Gastroesophageal sphincter (tissue), 3 donors: ENCODE results near the gene CAPZA3.

Source experiments
- EP300 ChIP-seq: sonication (generic); formaldehyde crosslinking; IDR thresholded peaks from one replicate; pipeline ENCODE4 v1.6.1; 2017; ENCODE audit warnings: antibody characterized with exemption, mild to moderate bottlenecking
- POLR2AphosphoS5 ChIP-seq: sonication (generic); formaldehyde crosslinking; IDR thresholded peaks from one replicate; pipeline ENCODE4 v1.6.1; 2017; ENCODE audit warnings: antibody characterized with exemption
- TF ChIP-seq, protein P1 (sequence below), 4 experiments: fragments of 200-600 bp in 2 of 4; fragments of 450-650 bp in 2 of 4; sonication (generic) in 1 of 4; IDR thresholded peaks; one replicate each; pipeline ENCODE4 v1.5.1; 2017 to 2019; ENCODE audit warnings: antibody characterized with exemption in 4 of 4, mild to moderate bottlenecking in 2 of 4, moderate library complexity in 2 of 4

DNA sequence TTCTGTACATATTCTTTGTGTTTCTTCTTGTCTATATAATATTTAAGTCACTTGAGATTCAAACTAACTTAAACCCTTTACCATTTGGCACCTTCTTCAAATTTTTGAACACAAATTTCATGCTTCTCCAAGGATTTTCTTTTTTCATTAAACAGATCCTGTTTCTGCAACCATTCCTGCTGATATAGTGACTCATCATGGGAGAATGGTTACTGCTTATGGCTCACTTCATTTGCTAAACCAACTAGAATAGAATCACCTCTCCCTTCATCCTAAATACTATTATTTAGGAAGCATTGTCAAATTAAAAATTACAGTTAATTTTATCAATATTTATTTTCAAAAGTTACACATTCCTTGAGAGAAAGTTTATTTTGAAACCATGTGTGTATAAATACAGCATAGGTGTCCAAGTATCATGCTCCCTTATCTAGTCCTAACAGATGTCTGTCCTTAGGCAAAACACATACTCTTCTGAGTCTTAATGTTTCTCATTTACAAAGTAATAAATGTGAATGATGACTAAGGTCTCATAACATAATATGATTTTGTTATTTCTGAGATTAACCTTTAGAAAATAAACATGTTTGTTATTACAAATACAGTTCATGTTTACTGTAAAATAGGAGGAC lies 40.8 kb upstream of the CAPZA3 start:
- TF ChIP-seq EP300: no peak
- TF ChIP-seq, protein P1, sequence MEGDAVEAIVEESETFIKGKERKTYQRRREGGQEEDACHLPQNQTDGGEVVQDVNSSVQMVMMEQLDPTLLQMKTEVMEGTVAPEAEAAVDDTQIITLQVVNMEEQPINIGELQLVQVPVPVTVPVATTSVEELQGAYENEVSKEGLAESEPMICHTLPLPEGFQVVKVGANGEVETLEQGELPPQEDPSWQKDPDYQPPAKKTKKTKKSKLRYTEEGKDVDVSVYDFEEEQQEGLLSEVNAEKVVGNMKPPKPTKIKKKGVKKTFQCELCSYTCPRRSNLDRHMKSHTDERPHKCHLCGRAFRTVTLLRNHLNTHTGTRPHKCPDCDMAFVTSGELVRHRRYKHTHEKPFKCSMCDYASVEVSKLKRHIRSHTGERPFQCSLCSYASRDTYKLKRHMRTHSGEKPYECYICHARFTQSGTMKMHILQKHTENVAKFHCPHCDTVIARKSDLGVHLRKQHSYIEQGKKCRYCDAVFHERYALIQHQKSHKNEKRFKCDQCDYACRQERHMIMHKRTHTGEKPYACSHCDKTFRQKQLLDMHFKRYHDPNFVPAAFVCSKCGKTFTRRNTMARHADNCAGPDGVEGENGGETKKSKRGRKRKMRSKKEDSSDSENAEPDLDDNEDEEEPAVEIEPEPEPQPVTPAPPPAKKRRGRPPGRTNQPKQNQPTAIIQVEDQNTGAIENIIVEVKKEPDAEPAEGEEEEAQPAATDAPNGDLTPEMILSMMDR (IDR thresholded peaks at IDR 0.05): no peak
- no peak for TF ChIP-seq POLR2AphosphoS5
